K562 (cell line): Measurements from ENCODE around the gene CNOT11. TPM values are rescaled to one million over a fixed set of nuclear protein-coding genes. Genes with fewer than 3 reads are reported as not detected.
A peak's percentile ranks its signal among the peaks of the same experiment; 100 is the strongest.

Experiments used
- ATAC-seq: fragments of 200-7000 bp; cut with Tn5 transposase; 3 replicates; pipeline ENCODE4 v1.9.1; 2020; ENCODE audit warnings: moderate library complexity
- BruUV-seq: library from RNA; stranded (reverse); fragments of 400-500 nt; replicated peaks from 2 replicates; lab custom pipeline; 2021; lab: Mats Ljungman, UMichigan
- CTCF ChIA-PET: fragments of 300-600 bp; formaldehyde crosslinking; extraction: SDS; loops from one replicate; lab custom pipeline; 2021; ENCODE audit warnings: low intra/inter-chr PET ratio; lab: Yijun Ruan, JAX
- POLR2A ChIA-PET: fragments of 300-600, 350-650 bp; sonication (Branson Sonifier 250); formaldehyde crosslinking; extraction: SDS; loops from one replicate; lab custom pipeline; 2021; ENCODE audit warnings: antibody characterized with exemption, inconsistent platforms; lab: Yijun Ruan, JAX
- DNase-seq, 4 experiments: peaks; one replicate each; pipeline versions ENCODE4 v3.0.0 to v3.0.0-alpha.2; 2011 to 2018; ENCODE audit warnings: low spot score in 3 of 4, mixed read lengths in 3 of 4; ENCODE audit errors: extremely low read depth in 1 of 4
- FAIRE-seq: peaks from 2 replicates; lab custom pipeline; 2011; peaks lifted over from hg19 to GRCh38; lab: Jason Lieb, UNC
- H2AFZ ChIP-seq: 2 replicates; pipeline ENCODE4 v1.6.0; 2011; ENCODE audit warnings: low read depth, low read length, control low read depth, inconsistent platforms
- H3K27ac ChIP-seq: fragments of 200-600 bp; 3 replicates; pipeline ENCODE4 v1.8.0; 2011; ENCODE audit warnings: low read depth, mild to moderate bottlenecking, control low read depth, inconsistent platforms, low read length, moderate library complexity, mixed read lengths; ENCODE audit errors: extremely low read depth
- H3K27me3 ChIP-seq, 2 experiments: fragments of 300-600 bp in 1 of 2; 2 replicates in 1 of 2; 3 replicates in 1 of 2; pipeline versions ENCODE4 v1.6.0 to v1.8.0; 2011; ENCODE audit warnings: inconsistent platforms in 2 of 2, low read length in 2 of 2, mild to moderate bottlenecking in 1 of 2, mixed read lengths in 1 of 2, moderate library complexity in 1 of 2; ENCODE audit not compliant: control insufficient read depth in 2 of 2, insufficient read depth in 2 of 2
- H3K36me3 ChIP-seq: fragments of 300-600 bp; 3 replicates; pipeline ENCODE4 v1.8.0; 2011; ENCODE audit warnings: mild to moderate bottlenecking, low read length, inconsistent platforms; ENCODE audit not compliant: control insufficient read depth, insufficient read depth
- H3K4me1 ChIP-seq, 2 experiments: fragments of 200-600 bp in 1 of 2; replicated peaks in 1 of 2; 2 replicates in 1 of 2; 3 replicates in 1 of 2; pipeline versions ENCODE4 v1.5.1 to v1.8.0; 2011; ENCODE audit warnings: inconsistent platforms in 2 of 2, low read length in 2 of 2, mild to moderate bottlenecking in 1 of 2, mixed read lengths in 1 of 2, moderate library complexity in 1 of 2; ENCODE audit not compliant: control insufficient read depth in 2 of 2, insufficient read depth in 2 of 2
- H3K4me2 ChIP-seq: 2 replicates; pipeline ENCODE4 v1.6.1; 2011; ENCODE audit warnings: low read length, control low read depth, inconsistent platforms, mixed read lengths; ENCODE audit not compliant: insufficient read depth
- H3K4me3 ChIP-seq: fragments of 200-600 bp; sonication (generic), shearing (Covaris generic); 2 replicates; pipeline ENCODE4 v1.5.1; 2016; ENCODE audit warnings: control low read depth, inconsistent platforms
- H3K79me2 ChIP-seq: fragments of 200-600 bp; 3 replicates; pipeline ENCODE4 v1.8.0; 2011; ENCODE audit warnings: low read length, inconsistent platforms; ENCODE audit not compliant: control insufficient read depth, insufficient read depth
- H3K9ac ChIP-seq, 2 experiments: 2 replicates each; pipeline versions ENCODE4 v1.6.0 to v1.6.1; 2011; ENCODE audit warnings: low read depth in 2 of 2, low read length in 2 of 2, control low read depth in 1 of 2, inconsistent platforms in 1 of 2, mild to moderate bottlenecking in 1 of 2, mixed read lengths in 1 of 2; ENCODE audit not compliant: insufficient read depth in 1 of 2
- H3K9me1 ChIP-seq: one replicate; pipeline ENCODE4 v1.6.0; 2011; ENCODE audit warnings: inconsistent platforms, mild to moderate bottlenecking, low read length, moderate library complexity; ENCODE audit not compliant: control insufficient read depth, insufficient read depth
- H3K9me3 ChIP-seq: replicated peaks from 2 replicates; pipeline ENCODE4 v1.5.1; 2011; ENCODE audit warnings: low read depth, low read length, inconsistent platforms; ENCODE audit not compliant: control insufficient read depth, insufficient read depth
- H4K20me1 ChIP-seq: replicated peaks from 2 replicates; pipeline ENCODE4 v1.6.1; 2011; ENCODE audit warnings: low read length, inconsistent platforms, mixed read lengths; ENCODE audit not compliant: control insufficient read depth, insufficient read depth
- ATF7 ChIP-seq: fragments of 450-650 bp; IDR thresholded peaks from 2 replicates; pipeline ENCODE4 v1.7.1; 2014; ENCODE audit warnings: mild to moderate bottlenecking, moderate library complexity
- CHCHD3 ChIP-seq: fragments of 250-450 bp; sonication (Bioruptor Pico); IDR thresholded peaks from 2 replicates; pipeline ENCODE4 v2.1.2; 2022; ENCODE audit warnings: mild to moderate bottlenecking
- DPF2 ChIP-seq: fragments of 450-650 bp; IDR thresholded peaks from 2 replicates; pipeline ENCODE4 v1.6.1; 2016
- EGR1 ChIP-seq: fragments of 450-650 bp; conservative IDR thresholded peaks from 2 replicates; pipeline ENCODE4 v1.6.1; 2017; ENCODE audit warnings: mild to moderate bottlenecking
- FOSL1 ChIP-seq: fragments of 200-800 bp; sonication (Bioruptor generic); conservative IDR thresholded peaks from 2 replicates; pipeline ENCODE4 v1.6.1; 2016; ENCODE audit warnings: missing genetic modification characterization, missing compliant biosample characterization
- JUN ChIP-seq, 2 experiments: sonication (generic) in 1 of 2; formaldehyde crosslinking in 1 of 2; IDR thresholded peaks; 2 replicates each; pipeline versions ENCODE4 v1.6.1 to v1.8.0; 2012 to 2022; ENCODE audit warnings: borderline replicate concordance in 2 of 2, mild to moderate bottlenecking in 2 of 2, improper control_type of control experiment in 1 of 2, low read depth in 1 of 2, low read length in 1 of 2, missing genetic modification reagents in 1 of 2
- JUND ChIP-seq, 2 experiments: IDR thresholded peaks; 2 replicates in 1 of 2; 3 replicates in 1 of 2; pipeline ENCODE4 v1.6.1; 2011; ENCODE audit warnings: borderline replicate concordance in 2 of 2, low read depth in 2 of 2, low read length in 2 of 2, improper control_type of control experiment in 1 of 2, missing biosample characterization in 1 of 2, missing genetic modification characterization in 1 of 2, missing genetic modification reagents in 1 of 2
- SMARCA4 ChIP-seq: fragments of 450-650 bp; IDR thresholded peaks from 2 replicates; pipeline ENCODE4 v1.6.1; 2016
- TAL1 ChIP-seq: fragments of 450-650 bp; IDR thresholded peaks from 2 replicates; pipeline ENCODE4 v1.6.1; 2016; ENCODE audit warnings: mild to moderate bottlenecking
- WGBS: fragments of 100-300 bp; shearing (Covaris generic); methylation state at CpG from one replicate; pipeline ENCODE4 v1.1.6; 2016; ENCODE audit warnings: low coverage, mixed read lengths; ENCODE audit not compliant: insufficient coverage; ENCODE audit errors: missing lambda C conversion rate; 5-methylcytosine and 5-hydroxymethylcytosine counted together
- in situ Hi-C: fragments of 300-500 bp; cut with MboI; formaldehyde crosslinking; loops from 4 replicates; pipeline ENCODE4 v1.15.0; 2018; ENCODE audit warnings: inconsistent platforms, mixed read lengths
- intact Hi-C: fragments of 100-400 bp; cut with micrococcal nuclease; formaldehyde crosslinking; loops from 2 replicates; pipeline ENCODE4 v1.14.2; 2022
- polyA plus RNA-seq, 8 experiments: library from polyadenylated mRNA; depleted of rRNA in 4 of 8; stranded (reverse) in 5 of 8; unstranded in 3 of 8; fragments of >200 nt; fragmentation: Nextera tagmentation in 2 of 8; fragmentation: Illumina TruSeq in 1 of 8; extraction: Ambion mirVana in 2 of 8; extraction: Trizol in 1 of 8; gene quantifications; 2 replicates each; pipeline versions ENCODE4 v1.2.1 to v1.2.3, GENCODE V29; 2011 to 2014; ENCODE audit warnings: inconsistent platforms in 1 of 8, missing spikeins in 1 of 8
- total RNA-seq, 7 experiments: library from RNA; depleted of rRNA in 6 of 7; stranded (reverse); fragments of >200 nt in 6 of 7; fragmentation: Illumina TruSeq in 2 of 7; extraction: Trizol in 2 of 7; gene quantifications; 2 replicates each; pipeline versions ENCODE4 v1.2.1 to v1.2.3, GENCODE V29; 2011 to 2021; ENCODE audit warnings: low replicate concordance in 1 of 7
- TF ChIP-seq, protein P1 (sequence below): fragments of 450-650 bp; conservative IDR thresholded peaks from 2 replicates; pipeline ENCODE4 v1.6.1; 2016; ENCODE audit warnings: missing genetic modification characterization, low read depth, mild to moderate bottlenecking, control low read depth, missing compliant biosample characterization
- TF ChIP-seq, protein P2 (sequence below): sonication (generic); IDR thresholded peaks from 2 replicates; pipeline ENCODE4 v1.6.1; 2016
- TF ChIP-seq, protein P3 (sequence below), 2 experiments: fragments of 450-650 bp in 1 of 2; sonication (generic) in 1 of 2; formaldehyde crosslinking in 1 of 2; IDR thresholded peaks in 1 of 2; conservative IDR thresholded peaks in 1 of 2; 2 replicates each; pipeline versions ENCODE4 v1.6.1 to v1.8.1; 2016 to 2023; ENCODE audit warnings: mild to moderate bottlenecking in 2 of 2, moderate library complexity in 2 of 2, inconsistent platforms in 1 of 2, missing genetic modification reagents in 1 of 2

The CNOT11 gene
- total and polyA plus RNA-seq, 9 of the 15 experiments (the other 6 are each of a cell fraction or from before 2014, with no cell fraction given): 12.7 to 163 (median 64.2) TPM

DNA sequence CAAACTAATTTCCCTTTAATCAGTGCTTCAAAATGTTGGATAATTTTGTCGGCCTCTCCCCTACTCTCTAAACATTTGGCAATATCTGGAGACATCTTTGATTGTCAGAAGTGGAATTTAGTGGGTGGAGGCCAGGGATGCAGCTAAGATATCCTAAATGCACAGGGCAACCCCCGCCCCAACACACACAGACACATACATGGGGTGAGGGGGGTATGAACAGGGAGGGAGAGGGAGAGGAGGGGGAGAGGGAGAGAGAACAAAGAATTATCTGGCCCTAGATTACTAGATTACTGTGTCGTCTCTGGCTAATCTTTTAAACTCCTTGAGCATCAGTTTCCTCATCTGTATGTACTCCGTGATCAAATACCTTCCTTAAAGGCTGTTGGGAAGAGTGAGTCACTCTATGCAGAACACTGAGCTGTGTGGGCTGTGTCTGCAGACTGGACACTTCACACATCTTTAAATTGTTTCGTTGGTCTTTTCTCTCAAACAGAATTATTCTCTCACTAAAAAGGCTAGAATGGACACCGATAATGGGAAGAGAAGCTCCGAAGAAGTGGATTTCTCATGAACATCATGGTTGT lies 52.9 kb downstream of the CNOT11 start:
- H3K9me1 ChIP-seq: no peaks in the 10 kb centered on the region
- peaks cover 16 to 25% of the 10 kb centered on the region in 2 experiments; a peak in 4 of 5 replicates for H3K4me1 ChIP-seq
- TF ChIP-seq JUND (IDR thresholded peaks at IDR 0.05; ENCODE audit: borderline replicate concordance, low read depth, low read length): peak; percentile 85
- peak; percentile 24; the same call in 1 of the 3 replicates for TF ChIP-seq JUND (tag; IDR thresholded peaks at IDR 0.05; ENCODE audit: borderline replicate concordance, low read depth, low read length)
- TF ChIP-seq FOSL1: peak; percentile 48; the same call in 1 of the 2 replicates
- TF ChIP-seq ATF7: no peak
- TF ChIP-seq, protein P1, sequence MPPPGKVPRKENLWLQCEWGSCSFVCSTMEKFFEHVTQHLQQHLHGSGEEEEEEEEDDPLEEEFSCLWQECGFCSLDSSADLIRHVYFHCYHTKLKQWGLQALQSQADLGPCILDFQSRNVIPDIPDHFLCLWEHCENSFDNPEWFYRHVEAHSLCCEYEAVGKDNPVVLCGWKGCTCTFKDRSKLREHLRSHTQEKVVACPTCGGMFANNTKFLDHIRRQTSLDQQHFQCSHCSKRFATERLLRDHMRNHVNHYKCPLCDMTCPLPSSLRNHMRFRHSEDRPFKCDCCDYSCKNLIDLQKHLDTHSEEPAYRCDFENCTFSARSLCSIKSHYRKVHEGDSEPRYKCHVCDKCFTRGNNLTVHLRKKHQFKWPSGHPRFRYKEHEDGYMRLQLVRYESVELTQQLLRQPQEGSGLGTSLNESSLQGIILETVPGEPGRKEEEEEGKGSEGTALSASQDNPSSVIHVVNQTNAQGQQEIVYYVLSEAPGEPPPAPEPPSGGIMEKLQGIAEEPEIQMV (tag): no peak
- no peak for TF ChIP-seq TAL1
- TF ChIP-seq SMARCA4: peak; percentile 20; the same call in 1 of the 2 replicates
- TF ChIP-seq, protein P2, sequence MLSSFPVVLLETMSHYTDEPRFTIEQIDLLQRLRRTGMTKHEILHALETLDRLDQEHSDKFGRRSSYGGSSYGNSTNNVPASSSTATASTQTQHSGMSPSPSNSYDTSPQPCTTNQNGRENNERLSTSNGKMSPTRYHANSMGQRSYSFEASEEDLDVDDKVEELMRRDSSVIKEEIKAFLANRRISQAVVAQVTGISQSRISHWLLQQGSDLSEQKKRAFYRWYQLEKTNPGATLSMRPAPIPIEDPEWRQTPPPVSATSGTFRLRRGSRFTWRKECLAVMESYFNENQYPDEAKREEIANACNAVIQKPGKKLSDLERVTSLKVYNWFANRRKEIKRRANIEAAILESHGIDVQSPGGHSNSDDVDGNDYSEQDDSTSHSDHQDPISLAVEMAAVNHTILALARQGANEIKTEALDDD: peak; percentile 22; the same call in 1 of the 2 replicates
- TF ChIP-seq CHCHD3 (CRISPR knock-in tag): no peak
- peak; percentile 44 for TF ChIP-seq DPF2
- TF ChIP-seq, protein P3, sequence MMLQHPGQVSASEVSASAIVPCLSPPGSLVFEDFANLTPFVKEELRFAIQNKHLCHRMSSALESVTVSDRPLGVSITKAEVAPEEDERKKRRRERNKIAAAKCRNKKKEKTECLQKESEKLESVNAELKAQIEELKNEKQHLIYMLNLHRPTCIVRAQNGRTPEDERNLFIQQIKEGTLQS (IDR thresholded peaks at IDR 0.05): peak; percentile 62; the same call in 1 of the 2 replicates
- TF ChIP-seq, protein P3 (CRISPR knock-in tag; conservative IDR thresholded peaks at IDR 0.05): no peak
- TF ChIP-seq JUN (IDR thresholded peaks at IDR 0.05; ENCODE audit: borderline replicate concordance, low read depth, low read length): peak; percentile 50; the same call in 1 of the 2 replicates
- no peak for TF ChIP-seq JUN (CRISPR knock-in tag; IDR thresholded peaks at IDR 0.05; ENCODE audit: borderline replicate concordance)
- no peak for TF ChIP-seq EGR1
- peaks cover 28% of the 10 kb centered on the region for H4K20me1 ChIP-seq
- DNase-seq (peak in 2 of 4 experiments; percentile 21 to 53), FAIRE-seq (peak; percentile 70), ATAC-seq (no peak)
- no peak overlapping the region for H3K27ac ChIP-seq
- H3K9ac ChIP-seq: peak overlapping the region in 1 of 2 experiments; percentile 85; a peak in 1 of 4 replicates
- POLR2A ChIA-PET: interaction anchor here (0.6 to 1.1 kb wide), 3 partner anchors 18 to 73 kb away, joined by 3 to 4 read pairs (median 3); no protein-coding TSS in a partner anchor
- WGBS: 40% methylated on average over 7 of the region's 7 CpGs
- H3K36me3 ChIP-seq: peaks cover 41% of the 10 kb centered on the region
- no peak overlapping the region for H2AFZ ChIP-seq
- intact Hi-C loops: no loop called here
- H3K4me3 ChIP-seq: peak overlapping the region; percentile 72; the same call in 1 of the 2 replicates
- peak overlapping the region; percentile 92 for H3K4me2 ChIP-seq
- H3K27me3 ChIP-seq: no peaks in the 10 kb centered on the region
- H3K9me3 ChIP-seq: no peaks in the 10 kb centered on the region
- no TSS peak for BruUV-seq
- H3K79me2 ChIP-seq: peaks cover 80% of the 10 kb centered on the region
- in situ Hi-C loops: no loop called here
- CTCF ChIA-PET: no interaction called here
